CD4-positive, alpha-beta T cell treated with Interleukin-17A for 1 hour (primary cell): ENCODE data around the gene OTULINL.
"Not testable (repeated sequence)": the region's sequence is repeated elsewhere in the genome, so short reads cannot be mapped to it uniquely, and the experiment has no call there.

Experiments used
- DNase-seq: peaks from one replicate; pipeline ENCODE4 v3.0.0-alpha.2; 2020

Gene OTULINL

DNA sequence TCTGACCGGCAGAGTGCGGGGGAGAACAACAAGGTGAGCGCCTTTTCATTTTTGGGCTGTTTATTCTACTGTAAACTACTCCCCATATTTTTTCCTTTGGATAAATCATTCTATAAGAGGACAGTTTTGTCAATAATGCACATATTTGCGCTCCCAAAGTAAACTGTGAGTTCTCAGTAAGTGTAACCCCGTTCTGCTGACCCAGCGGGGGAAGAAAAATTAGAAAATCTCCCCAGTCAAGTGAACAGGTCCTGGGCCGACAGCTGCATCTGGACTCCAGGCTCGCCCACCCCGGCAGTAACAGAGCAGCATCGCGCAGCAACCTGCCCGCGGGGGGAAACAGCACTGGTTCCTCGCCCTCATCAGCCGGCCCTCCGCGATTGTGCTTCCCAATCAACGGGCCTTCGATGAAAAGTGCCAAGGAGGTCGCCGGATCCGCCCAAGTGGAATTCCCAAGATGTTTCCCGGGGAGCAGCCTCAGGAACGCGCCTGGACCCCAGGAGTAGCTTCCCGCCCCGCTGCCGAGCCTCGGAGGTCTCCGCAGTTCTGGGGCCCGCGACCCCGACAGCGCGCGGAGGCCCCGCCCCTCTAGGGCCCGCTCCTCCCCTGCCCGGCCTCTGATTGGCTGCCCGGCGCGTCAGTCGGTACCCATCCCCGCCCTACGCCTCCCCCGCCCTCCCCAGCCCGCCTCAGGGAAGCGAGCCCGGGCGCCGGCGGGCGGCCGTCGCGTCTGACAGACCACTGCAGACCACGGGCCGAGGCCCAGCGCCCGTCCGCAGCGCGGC is at the start of gene OTULINL:
OTULINL (plus strand) TSS at position 687 of the 785 bp plus-strand sequence. CDS start 103 bp downstream, outside the sequence.
- DNase-seq, result peak; percentile 88

DNA sequence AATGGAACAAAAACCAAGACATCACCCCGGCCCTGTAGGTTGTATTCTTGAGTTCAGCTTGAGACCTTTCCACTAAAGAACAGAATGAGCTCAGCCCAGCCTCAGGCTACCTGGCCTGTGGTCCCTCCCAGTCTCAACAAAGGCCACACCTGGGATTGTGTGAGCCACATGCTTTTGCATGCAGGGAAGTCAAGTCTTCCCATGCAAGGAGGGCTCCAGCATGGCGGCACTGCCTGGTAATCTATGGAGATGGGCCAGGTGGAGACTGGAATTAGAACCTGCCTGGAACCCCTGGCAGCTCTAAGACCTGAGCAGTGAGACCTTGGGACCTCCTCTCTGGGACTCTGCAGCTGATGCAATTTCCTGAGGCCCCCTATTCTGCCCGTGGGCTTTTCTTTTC is 49.4 kb upstream of the OTULINL start:
- no peak for DNase-seq

DNA sequence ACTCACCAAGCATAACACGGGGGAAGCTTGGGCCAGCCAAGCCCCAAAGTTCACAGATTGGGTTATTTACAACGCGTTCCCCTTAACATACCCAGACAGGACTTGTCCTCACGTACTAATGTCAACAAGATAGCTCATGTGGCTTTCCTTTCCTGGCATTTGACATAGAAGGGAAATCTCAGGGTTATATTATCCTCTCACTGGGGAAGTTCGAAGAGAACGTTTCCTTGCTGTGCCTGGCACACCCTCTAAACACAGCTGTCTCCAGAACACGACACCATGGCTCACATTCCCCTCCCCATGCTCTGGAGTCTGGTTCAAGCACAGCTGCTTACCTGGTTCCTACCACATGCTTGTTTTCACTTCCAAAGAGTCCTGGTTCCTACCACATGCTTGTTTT is 46.8 kb upstream of the OTULINL start:
- DNase-seq, result no peak

DNA sequence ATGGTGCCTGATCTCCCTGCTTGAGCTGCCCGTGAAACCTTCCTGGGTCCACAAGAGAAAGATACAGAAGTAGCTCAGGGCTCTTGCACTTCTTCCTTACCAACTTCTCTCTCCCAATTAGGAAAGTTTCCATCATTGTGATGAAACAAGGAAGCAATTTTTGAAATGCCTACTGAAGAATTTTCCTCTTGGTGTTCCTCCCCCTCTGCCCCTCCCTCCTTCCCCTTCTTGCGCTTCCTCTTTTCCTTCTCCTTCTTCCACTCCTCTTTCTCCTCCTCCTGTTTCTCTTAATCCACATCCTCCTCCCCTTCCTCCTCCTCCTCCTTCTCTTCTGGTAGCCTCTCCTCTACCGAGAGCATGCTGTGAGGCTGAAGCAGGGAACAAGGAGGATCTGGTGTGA is 36.3 kb upstream of the OTULINL start:
- no peak for DNase-seq

DNA sequence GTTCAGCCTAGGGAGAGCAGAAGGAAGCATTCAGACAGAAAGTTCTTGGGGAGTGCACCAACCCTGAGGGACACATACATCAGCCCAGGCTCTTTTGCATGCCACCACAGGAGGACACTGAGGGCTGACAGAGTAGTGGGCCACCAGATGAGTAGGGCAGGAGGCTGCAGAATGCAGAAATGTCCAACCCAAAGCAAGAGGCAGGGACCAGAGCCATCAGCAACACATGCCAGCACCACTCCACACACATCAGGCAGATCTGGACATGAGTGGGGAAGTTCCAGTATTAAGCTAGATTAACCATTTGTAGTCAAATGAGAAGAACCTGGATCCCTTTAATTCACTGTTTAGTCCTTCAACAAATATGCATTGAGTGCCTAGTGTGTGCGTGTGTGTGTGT is 35.7 kb upstream of the OTULINL start:
- DNase-seq, result no peak

DNA sequence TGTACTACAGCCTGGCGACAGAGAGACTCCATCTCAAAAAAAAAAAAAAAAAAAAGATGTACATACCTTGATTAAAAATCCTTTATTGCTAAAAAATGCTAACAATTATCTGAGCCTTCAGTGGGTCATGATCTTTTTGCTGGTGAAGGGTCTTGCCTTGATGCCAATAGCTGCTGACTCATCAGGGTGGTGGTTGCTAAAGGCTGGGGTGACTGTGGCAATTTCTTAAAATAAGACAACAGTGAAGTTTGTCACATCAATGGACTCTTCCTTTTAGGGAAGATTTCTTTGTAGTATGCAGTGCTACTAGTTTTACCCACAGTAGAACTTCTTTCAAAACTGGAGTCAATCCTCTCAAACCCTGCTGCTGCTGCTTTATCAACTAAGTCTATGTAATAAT is 33.9 kb upstream of the OTULINL start:
- no peak for DNase-seq

DNA sequence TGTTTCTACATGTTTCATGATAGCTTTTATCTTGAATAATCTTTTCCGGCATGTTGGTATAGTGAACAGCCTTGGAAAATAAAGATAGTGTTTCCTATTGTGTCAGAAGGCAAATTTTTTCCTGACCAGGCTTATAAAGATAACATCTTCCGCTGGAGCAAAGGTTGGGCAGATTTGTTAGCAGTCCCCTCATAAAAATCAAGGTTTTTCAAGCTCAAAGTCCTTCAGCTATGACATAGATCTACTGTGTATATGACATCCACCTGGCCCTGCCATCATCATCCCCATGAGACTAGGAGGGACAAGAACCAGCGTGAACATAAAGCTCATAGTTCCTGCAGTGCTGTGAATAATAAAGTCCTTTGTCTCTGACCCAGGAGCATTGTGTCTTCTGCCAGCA is 30.4 kb upstream of the OTULINL start:
- DNase-seq, result no peak

DNA sequence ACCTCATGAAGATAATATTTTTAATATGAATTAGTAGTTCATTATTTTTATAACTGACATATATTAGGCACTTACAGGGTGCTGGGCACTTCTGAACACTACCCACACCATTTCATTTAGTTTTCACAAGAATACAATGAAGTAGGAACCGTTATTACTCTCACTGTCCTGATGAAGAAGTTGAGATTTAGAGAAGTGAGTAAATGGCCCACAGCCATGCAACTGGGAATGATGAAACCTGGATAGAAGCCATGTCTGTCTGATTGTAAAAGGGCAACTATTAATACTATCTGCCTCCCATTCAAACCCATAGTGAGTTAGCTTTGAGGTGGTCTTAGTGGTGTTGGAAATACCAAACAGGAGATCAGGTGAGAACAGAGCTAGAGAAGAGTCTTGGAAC is 29.6 kb upstream of the OTULINL start:
- no peak for DNase-seq

DNA sequence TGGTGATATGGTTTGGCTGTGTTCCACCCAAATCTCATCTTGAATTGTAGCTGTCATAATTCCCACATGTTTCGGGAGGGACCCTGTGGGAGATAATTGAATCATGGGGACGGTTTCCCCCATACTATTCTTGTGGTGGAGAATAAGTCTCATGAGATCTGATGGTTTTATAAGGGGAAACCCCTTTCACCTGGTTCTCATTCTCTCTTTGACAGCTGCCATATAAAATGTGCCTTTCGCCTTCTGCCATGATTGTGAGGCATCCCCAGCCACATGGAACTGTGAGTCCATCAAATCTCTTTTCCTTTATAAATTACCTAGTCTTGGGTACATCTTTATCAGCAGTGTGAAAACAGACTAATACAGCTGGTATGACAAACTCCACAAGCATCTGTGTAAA is 27.3 kb upstream of the OTULINL start:
- not testable (repeated sequence) for DNase-seq

DNA sequence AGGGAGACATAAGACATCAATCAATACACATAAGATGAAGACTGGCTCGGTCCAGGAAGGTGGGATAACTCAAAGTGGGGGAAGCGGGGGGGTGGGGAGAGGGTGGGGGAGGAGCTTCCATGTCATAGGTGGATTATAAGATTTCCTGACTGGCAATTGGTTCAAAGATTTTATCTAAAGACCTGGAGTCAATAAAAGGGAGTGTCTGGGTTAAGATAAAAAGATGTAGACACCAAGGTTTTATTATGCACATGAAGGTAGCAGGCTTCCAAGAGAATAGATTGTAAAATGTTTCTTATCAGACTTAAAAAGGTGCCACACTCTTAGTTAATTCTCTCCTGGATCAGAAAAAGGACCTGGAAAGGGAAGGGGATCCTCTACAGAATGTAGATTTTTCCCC is 25.6 kb upstream of the OTULINL start:
- no peak for DNase-seq

DNA sequence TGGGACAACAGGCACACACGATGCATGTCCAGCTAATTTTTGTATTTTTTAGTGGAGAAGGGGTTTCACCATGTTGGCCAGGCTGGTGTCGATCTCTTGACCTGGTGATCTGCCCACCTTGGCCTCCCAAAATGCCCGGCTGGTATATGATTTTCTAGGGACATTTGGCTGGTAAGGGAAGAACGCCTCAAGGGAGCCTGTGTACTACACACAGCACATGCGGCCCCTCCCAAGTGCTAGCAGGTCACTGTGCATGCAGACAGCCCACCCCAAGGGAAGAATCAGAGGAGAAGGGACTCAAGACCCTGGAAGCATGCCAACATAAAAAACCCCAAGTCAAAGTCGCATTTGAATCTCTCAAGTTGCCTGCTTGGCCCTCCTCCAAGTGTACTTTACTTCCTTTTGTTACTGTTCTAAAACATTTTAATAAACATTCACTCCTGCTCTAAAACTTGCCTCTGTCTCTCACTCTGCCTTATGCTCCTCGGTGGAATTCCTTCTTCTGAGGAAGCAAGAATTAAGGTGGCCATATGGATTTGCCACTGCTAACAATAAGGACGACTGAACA is 24.3 kb upstream of the OTULINL start:
- DNase-seq, result no peak

DNA sequence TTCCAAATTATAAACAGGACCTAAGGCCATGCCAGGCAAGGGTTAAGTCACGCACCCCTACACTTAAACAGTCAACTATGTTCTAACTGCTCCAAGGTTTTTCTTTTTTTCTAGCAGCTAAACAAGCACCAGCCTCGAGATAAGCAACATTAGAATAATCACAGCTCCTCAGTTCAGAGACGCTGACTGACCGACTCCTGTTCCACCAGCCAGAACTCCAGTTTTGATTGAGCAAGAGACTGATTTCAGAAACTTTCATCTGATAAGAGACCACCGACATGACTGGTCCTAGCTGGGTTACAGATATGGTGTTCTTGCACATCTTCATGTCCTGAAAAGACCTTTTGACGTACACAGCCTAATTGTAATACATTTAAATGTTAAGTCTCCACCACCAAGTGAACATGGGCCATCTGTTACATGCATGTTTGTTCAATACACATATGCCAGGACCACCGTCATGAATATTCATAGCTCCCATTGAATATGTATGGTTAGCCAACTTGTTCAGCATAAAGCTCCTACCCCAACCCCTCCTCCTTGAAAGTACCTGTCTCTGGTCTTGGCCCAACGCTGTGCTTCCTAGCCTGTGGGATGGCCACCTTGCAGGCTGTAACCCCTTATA is 23.7 kb upstream of the OTULINL start:
- no peak for DNase-seq

DNA sequence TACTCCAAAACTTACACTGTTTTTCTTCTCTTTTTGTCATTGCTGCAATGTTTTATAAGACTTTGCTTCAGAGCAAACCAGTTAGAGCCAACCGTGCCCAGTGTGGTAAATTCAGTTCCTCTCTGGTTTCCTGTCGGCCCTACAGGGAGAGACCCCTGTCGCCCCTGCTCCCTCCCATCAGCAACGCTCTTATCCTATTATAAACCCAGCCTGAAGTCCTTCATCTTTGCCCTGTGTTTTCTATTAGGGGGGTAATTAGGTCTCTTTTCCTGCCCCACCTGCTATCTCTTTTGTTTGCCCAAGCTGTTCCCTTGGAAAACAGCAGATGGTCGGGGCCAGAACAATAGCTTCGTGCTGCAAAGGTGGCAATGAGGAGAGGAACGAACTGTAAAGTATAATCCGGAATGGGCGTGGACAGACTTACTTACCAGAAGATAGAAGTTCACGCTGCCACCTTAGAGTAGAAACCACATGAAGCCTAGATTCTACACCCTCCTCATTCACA is 21.4 kb upstream of the OTULINL start:
- DNase-seq, result peak; percentile 16

DNA sequence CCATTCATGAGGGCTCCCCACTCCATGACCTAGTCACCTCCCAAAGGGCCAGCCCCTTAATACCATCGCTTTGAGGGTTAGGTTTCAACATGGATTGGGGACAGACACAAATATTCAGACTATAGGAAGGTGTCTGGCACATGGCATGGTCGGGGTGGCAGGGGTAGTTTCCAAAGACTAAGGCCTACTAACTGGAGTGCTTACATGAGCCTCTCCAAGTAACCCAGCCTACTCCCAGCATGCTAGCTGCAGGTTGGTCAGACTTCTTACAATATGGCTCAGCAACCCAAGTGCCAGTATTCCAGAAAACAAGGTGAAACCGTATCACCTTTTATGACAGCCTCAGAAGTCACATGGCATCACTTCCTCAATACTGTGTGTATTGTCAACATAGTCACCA is 19.9 kb upstream of the OTULINL start:
- DNase-seq, result no peak

DNA sequence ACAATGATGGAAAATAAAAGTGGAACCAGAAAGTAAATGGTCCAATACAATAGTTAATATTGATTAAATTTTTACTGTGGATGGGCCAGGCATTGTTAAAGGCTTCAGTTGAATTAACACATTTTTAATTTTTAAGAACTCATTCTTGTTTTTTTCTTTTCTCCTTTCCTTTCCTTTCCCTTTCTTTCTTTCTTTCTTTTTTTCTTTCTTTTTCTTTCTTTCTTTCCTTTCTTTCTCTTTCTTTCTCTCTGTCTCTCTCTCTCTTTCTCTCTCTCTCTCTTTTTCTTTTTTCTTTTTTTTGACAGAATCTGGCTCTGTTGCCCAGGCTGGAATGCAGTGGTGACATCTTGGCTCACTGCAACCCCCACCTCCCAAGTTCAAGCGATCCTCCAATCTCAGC is 13.3 kb upstream of the OTULINL start:
- DNase-seq, result no peak

DNA sequence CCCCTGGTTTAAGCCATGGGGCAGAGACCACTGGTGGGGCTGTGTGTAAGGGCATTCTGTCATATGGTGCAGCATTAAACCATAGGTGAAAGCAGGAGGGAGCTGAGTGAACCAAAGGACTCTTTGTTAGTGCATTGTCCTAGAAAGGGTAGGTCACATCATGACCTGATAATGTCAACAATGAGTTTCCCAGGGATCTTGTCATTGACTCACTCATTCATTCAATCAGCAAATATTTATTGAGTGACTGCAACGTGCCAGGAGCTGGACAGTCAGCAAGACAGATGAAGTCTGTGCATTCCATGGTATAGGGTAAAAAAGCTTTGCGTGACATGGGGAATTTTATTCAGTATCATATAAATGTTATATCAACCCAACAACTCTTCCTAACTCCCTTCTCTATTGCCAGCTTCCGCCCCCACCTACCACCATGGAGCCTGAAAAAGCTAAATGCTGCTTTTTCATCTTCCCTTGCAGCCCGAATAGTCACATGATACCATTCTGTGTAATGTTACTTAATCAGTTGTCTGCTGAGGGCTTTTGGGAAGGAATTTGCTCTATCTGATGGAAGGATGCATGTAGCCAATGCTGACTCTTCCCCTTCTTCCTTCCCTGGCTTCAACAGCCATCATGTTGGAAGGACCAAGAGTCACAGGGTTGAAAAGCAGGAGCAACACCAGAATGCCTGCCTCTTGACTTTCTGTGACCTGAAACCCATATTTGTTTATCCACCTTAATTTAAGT is 11.5 kb upstream of the OTULINL start:
- no peak for DNase-seq

DNA sequence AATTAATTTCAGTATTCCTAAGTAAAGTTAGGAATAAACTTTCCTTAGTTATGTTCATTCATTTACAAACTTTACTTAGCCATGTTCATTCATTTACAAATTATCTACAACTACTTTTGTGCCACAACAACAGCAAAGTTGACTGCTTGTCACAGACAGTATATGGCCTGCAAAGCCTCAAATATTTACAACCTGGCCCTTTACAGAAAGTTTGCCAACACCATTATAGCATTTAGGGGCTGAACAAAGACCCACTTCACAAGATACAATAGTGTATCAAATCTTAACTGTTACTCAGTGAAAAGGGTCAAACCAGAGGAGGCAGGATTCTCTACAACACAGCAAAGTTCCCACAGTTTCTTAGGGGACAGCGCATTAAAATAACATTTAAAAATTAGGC is 9.7 kb upstream of the OTULINL start:
- no peak for DNase-seq

DNA sequence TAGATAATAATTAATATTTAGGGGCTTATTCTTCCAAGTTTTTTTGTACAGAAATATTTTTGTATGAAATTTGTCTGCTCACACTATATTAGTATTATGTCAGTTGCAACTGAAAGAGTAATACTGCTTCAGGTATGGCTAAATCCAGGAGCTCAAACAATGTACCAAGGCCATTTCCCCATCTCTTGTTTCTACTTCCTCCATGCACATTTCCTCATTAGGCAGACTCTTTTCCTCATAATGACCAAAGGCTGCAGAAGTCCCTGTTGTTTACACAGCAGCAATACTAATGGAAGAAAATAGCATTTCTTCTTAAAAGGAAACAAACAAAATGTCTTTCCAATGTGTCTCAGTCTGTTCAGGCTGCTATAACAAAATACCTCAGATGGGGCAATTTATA is 9.2 kb upstream of the OTULINL start:
- DNase-seq, result no peak

DNA sequence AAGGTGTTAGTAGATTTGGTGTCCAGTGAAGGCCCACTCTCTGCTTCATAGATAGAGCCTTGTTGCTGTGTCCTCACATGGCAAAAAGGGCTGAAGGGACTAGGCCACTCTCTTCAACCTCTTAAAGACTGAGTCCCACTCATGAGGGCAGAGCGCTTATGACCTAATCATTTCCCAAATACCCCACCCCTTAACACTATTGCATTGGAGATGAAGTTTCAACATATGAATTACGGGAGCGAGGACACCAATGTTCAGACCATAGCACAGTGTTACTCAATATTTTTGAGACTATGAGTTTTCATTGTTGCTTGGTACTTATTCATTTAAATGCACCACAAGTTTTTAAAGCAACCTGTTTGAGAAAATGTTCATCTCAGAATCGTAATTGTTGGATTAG is 8.8 kb upstream of the OTULINL start:
- no peak for DNase-seq

DNA sequence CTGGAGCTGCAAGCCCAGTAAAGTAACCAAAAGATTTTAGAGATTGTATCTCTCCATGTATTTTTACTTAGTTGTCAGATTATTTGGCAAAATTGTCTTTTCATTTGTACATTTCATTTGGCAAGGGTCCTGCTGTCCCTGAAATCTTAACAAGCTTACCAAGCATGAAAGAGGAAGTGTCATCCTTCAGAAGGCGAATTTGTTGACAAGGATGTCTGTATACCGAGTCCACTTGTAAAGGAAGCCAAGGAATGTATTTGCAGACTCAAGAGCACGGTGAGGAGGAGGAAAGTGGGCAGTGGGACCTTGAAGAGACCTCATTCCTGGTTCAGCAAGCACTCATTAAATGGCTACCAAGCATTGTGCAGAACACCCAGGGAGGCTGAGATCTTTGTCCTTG is 7.5 kb upstream of the OTULINL start:
- DNase-seq, result no peak

DNA sequence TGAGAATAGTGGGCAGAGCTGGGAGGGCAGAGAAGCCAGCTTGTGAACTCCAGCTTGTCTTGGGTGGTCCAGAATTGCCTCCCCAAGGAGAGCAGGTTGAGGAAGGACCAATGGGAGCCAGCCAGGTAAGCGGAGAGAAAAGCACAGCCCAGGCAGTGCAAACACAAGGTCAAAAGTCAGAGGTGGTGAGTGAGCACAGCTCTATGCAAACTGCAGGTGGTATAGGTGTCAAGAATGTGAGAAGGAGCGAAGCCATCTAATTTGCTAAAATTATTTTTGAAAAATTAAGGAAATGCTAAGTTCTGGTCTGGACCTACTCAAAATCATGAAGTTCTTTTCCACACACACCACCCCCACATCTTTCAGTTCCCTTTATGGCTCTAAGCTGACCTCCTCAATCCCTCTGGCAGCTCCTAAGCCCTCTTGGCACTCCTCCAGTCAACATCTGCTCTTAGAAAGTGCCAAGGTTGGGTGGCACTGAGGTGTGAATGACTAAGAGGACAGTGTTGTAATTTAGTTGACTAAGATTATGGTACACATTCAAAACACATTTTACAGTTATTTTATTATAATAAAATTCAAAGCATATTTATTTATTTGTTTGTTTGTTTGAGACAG is 6.6 kb upstream of the OTULINL start:
- no peak for DNase-seq

DNA sequence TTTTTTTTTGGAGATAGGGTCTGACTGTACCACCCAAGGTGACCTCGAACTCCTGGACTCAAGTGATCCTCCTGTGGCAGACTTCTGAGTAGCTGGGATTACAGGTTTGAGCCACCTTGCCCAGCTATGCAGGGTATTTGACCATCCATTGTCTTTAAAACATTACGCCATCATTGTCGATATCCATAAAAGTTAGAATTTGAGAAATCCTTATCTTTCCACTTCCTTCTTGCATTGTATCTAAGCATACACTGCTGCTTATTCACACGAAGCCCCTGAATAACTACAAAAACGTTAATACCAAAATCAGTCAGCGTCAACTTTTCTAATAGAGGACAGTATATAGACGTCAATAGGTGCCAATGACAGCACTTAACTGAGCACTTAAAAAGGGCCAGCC is 5.4 kb upstream of the OTULINL start:
- no peak for DNase-seq

DNA sequence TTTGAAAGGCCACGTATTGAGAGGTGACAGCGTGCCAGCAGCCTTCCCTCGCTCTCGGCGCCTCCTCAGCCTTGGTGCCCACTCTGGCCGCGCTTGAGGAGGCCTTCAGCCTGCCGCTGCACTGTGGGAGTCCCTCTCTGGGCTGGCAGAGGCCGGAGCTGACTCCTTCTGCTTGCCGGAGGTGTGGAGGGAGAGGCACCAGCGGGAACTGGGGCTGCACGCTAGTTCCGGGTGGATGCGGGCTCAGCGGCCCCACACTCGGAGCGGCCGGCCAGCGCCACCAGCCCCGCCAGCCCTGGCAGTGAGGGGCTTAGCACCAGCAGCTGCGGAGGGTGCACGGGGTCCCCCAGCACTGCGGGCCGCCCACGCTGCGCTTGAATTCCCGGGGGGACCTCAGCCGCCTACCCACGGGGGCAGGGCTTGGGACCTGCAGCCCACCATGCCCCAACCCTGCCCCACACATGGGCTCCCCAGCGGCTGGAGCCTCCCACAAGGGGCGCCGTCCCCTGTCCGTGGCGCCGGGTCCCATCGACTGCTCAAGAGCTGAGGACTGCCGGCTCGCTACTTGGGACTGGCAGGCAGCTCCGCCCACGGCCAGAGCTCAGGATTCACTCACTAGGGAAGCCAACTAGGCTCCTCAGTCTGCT is 4.4 kb upstream of the OTULINL start:
- no peak for DNase-seq
